WTC11 (cell line): ENCODE data around the gene RNF150. TPM values are rescaled to one million over a fixed set of nuclear protein-coding genes. Genes with fewer than 3 reads are reported as not detected.

Source experiments
- ATAC-seq: fragments of 200-7000 bp; cut with Tn5 transposase; 2 replicates; pipeline ENCODE4 v1.10.0; 2021; ENCODE audit warnings: mild to moderate bottlenecking, moderate library complexity
- CTCF ChIA-PET: fragments of 300-600 bp; sonication (Branson Sonifier 250); formaldehyde crosslinking; loops from one replicate; lab custom pipeline; 2021; ENCODE audit warnings: antibody characterized with exemption; lab: Charles Lee
- POLR2A ChIA-PET: fragments of 350-600 bp; sonication (Branson Sonifier 250); formaldehyde crosslinking; loops from one replicate; lab custom pipeline; 2021; ENCODE audit warnings: antibody characterized with exemption; lab: Charles Lee
- DNase-seq: peaks from one replicate; pipeline ENCODE4 v3.0.0; 2021; ENCODE audit warnings: low spot score
- H3K27ac Mint-ChIP-seq: 2 replicates; pipeline ENCODE4 v1.8.0; 2021; ENCODE audit warnings: mixed read lengths
- H3K27me3 Mint-ChIP-seq: 2 replicates; pipeline ENCODE4 v1.8.0; 2021; ENCODE audit warnings: low read depth, mild to moderate bottlenecking, moderate library complexity, mixed read lengths
- H3K36me3 Mint-ChIP-seq: 2 replicates; pipeline ENCODE4 v1.8.0; 2021; ENCODE audit warnings: mixed read lengths
- H3K4me1 Mint-ChIP-seq: 2 replicates; pipeline ENCODE4 v1.8.0; 2022; ENCODE audit warnings: mixed read lengths
- H3K4me3 Mint-ChIP-seq: 2 replicates; pipeline ENCODE4 v1.8.0; 2021; ENCODE audit warnings: mild to moderate bottlenecking, moderate library complexity, mixed read lengths
- H3K9me3 Mint-ChIP-seq: 2 replicates; pipeline ENCODE4 v1.8.0; 2021; ENCODE audit warnings: mixed read lengths
- AFF4 ChIP-seq: sonication (generic); formaldehyde crosslinking; IDR thresholded peaks from 2 replicates; pipeline ENCODE4 v1.8.1; 2023; ENCODE audit warnings: mild to moderate bottlenecking, missing genetic modification reagents, borderline replicate concordance
- AR ChIP-seq: fragments of 250-450 bp; sonication (Bioruptor Pico); IDR thresholded peaks from 2 replicates; pipeline ENCODE4 v1.9.0; 2021; ENCODE audit warnings: mild to moderate bottlenecking
- ARID4B ChIP-seq: sonication (generic); formaldehyde crosslinking; IDR thresholded peaks from 2 replicates; pipeline ENCODE4 v1.8.0; 2023; ENCODE audit warnings: missing genetic modification reagents, mild to moderate bottlenecking, borderline replicate concordance
- ATF6 ChIP-seq: sonication (generic); formaldehyde crosslinking; IDR thresholded peaks from 2 replicates; pipeline ENCODE4 v1.8.1; 2023; ENCODE audit warnings: mild to moderate bottlenecking, missing genetic modification reagents
- CDX4 ChIP-seq: fragments of 250-450 bp; sonication (Bioruptor Pico); IDR thresholded peaks from 2 replicates; pipeline ENCODE4 v1.9.0; 2021; ENCODE audit warnings: moderate library complexity, mild to moderate bottlenecking, inconsistent platforms, borderline replicate concordance
- ETV6 ChIP-seq: sonication (generic); formaldehyde crosslinking; IDR thresholded peaks from 2 replicates; pipeline ENCODE4 v1.8.1; 2022; ENCODE audit warnings: mild to moderate bottlenecking, missing genetic modification reagents
- FOXJ3 ChIP-seq: sonication (generic); formaldehyde crosslinking; IDR thresholded peaks from 2 replicates; pipeline ENCODE4 v1.9.0; 2021; ENCODE audit warnings: missing genetic modification reagents, mild to moderate bottlenecking, borderline replicate concordance
- FOXK1 ChIP-seq: sonication (generic); formaldehyde crosslinking; IDR thresholded peaks from 2 replicates; pipeline ENCODE4 v1.8.0; 2022; ENCODE audit warnings: mild to moderate bottlenecking, moderate library complexity, missing genetic modification reagents
- IRF1 ChIP-seq: sonication (generic); formaldehyde crosslinking; IDR thresholded peaks from 2 replicates; pipeline ENCODE4 v1.8.0; 2023; ENCODE audit warnings: missing genetic modification reagents
- PRDM15 ChIP-seq: sonication (generic); formaldehyde crosslinking; IDR thresholded peaks from 2 replicates; pipeline ENCODE4 v1.8.0; 2022; ENCODE audit warnings: missing genetic modification reagents
- SP1 ChIP-seq: sonication (generic); formaldehyde crosslinking; conservative IDR thresholded peaks from 2 replicates; pipeline ENCODE4 v1.8.1; 2022; ENCODE audit warnings: missing genetic modification reagents
- ZNF121 ChIP-seq: sonication (generic); formaldehyde crosslinking; IDR thresholded peaks from 2 replicates; pipeline ENCODE4 v1.8.0; 2023; ENCODE audit warnings: missing genetic modification reagents
- ZNF138 ChIP-seq: sonication (generic); formaldehyde crosslinking; conservative IDR thresholded peaks from 2 replicates; pipeline ENCODE4 v1.8.1; 2022; ENCODE audit warnings: mild to moderate bottlenecking, moderate library complexity, missing genetic modification reagents
- ZNF232 ChIP-seq: sonication (generic); formaldehyde crosslinking; IDR thresholded peaks from 2 replicates; pipeline ENCODE4 v1.8.0; 2022; ENCODE audit warnings: mild to moderate bottlenecking, missing genetic modification reagents
- ZNF425 ChIP-seq: fragments of 250-450 bp; sonication (Bioruptor Pico); conservative IDR thresholded peaks from 2 replicates; pipeline ENCODE4 v1.9.0; 2021; ENCODE audit warnings: mild to moderate bottlenecking
- ZNF671 ChIP-seq: fragments of 250-450 bp; sonication (Bioruptor Pico); IDR thresholded peaks from 2 replicates; pipeline ENCODE4 v1.8.0; 2021; ENCODE audit warnings: mild to moderate bottlenecking
- total RNA-seq: library from RNA; stranded (reverse); gene quantifications from 3 replicates; pipeline ENCODE4 v1.2.3, GENCODE V29; 2021

RNF150 gene
- total RNA-seq, 1 experiment from 2014 or later: 5.9 TPM

- no peaks in the 10 kb centered on the region for H3K36me3 Mint-ChIP-seq
- ATAC-seq: no peak
- ChIA-PET CTCF (no interaction called here), POLR2A (interaction anchor here (0.5 kb wide), 1 partner anchor 712 kb away, joined by 7 read pairs; no protein-coding TSS in a partner anchor)
- H3K4me3 Mint-ChIP-seq: no peak overlapping the region
- no peak for DNase-seq
- H3K9me3 Mint-ChIP-seq: no peaks in the 10 kb centered on the region
- H3K4me1 Mint-ChIP-seq: peaks cover 8% of the 10 kb centered on the region
- H3K27me3 Mint-ChIP-seq: no peaks in the 10 kb centered on the region
- H3K27ac Mint-ChIP-seq: no peak overlapping the region
- TF ChIP-seq ETV6 (no peak), CDX4 (no peak), FOXK1 (CRISPR knock-in tag) (no peak), AFF4 (no peak), FOXJ3 (CRISPR knock-in tag) (no peak), ARID4B (CRISPR knock-in tag) (no peak), PRDM15 (no peak), IRF1 (CRISPR knock-in tag) (no peak), SP1 (CRISPR knock-in tag) (no peak), ZNF138 (CRISPR knock-in tag) (no peak), ATF6 (CRISPR knock-in tag) (no peak), ZNF671 (no peak), ZNF121 (no peak), ZNF425 (no peak), AR (CRISPR knock-in tag) (no peak), ZNF232 (CRISPR knock-in tag) (no peak)
Observed at GRCh38 chr4:140901736-140902336, 231.4 kb downstream of the RNF150 start.
